Endothelial cell of umbilical vein (primary cell): ENCODE results near the gene CCN6. TPM values are rescaled to one million over a fixed set of nuclear protein-coding genes. Genes with fewer than 3 reads are reported as not detected.

ENCODE experiments used
- BruUV-seq: library from RNA; stranded (reverse); fragments of 400-500 nt; replicated peaks from 2 replicates; lab custom pipeline; 2021; lab: Mats Ljungman, UMichigan
- CTCF ChIA-PET: fragments of 300-600, 350-600 bp; sonication (Branson Sonifier 250); formaldehyde crosslinking; loops from one replicate; lab custom pipeline; 2021; ENCODE audit warnings: antibody characterized with exemption, inconsistent platforms; lab: Charles Lee
- POLR2A ChIA-PET: fragments of 300-600, 350-600 bp; sonication (Branson Sonifier 250); formaldehyde crosslinking; loops from one replicate; lab custom pipeline; 2021; ENCODE audit warnings: antibody characterized with exemption, inconsistent platforms; lab: Charles Lee
- DNase-seq: peaks from one replicate; pipeline ENCODE4 v3.0.0-alpha.2; 2011; ENCODE audit warnings: low read depth, low spot score
- FAIRE-seq: peaks from 2 replicates; lab custom pipeline; 2011; peaks lifted over from hg19 to GRCh38; lab: Jason Lieb, UNC
- H2AFZ ChIP-seq: 2 replicates; pipeline ENCODE4 v1.6.0; 2012; ENCODE audit warnings: low read depth, low read length, control low read depth, inconsistent platforms
- H3K27ac ChIP-seq: 2 replicates; pipeline ENCODE4 v1.5.1; 2011; ENCODE audit warnings: low read depth, mild to moderate bottlenecking, control low read depth, low read length, moderate library complexity; ENCODE audit not compliant: insufficient read depth
- H3K27me3 ChIP-seq, 2 experiments: 2 replicates each; pipeline versions ENCODE4 v1.6.0 to v1.6.1; 2011; ENCODE audit warnings: low read length in 2 of 2, mixed read lengths in 1 of 2; ENCODE audit not compliant: control insufficient read depth in 2 of 2, insufficient read depth in 2 of 2
- H3K36me3 ChIP-seq, 2 experiments: 2 replicates in 1 of 2; 3 replicates in 1 of 2; pipeline ENCODE4 v1.5.1; 2011; ENCODE audit warnings: low read length in 2 of 2, mild to moderate bottlenecking in 1 of 2, moderate library complexity in 1 of 2; ENCODE audit not compliant: control insufficient read depth in 2 of 2, insufficient read depth in 2 of 2; ENCODE audit errors: extremely low read depth in 1 of 2
- H3K4me1 ChIP-seq: 3 replicates; pipeline ENCODE4 v1.5.1; 2011; ENCODE audit warnings: mild to moderate bottlenecking, low read length; ENCODE audit not compliant: control insufficient read depth, insufficient read depth; ENCODE audit errors: extremely low read depth
- H3K4me2 ChIP-seq: 2 replicates; pipeline ENCODE4 v1.6.1; 2011; ENCODE audit warnings: low read length, control low read depth, mixed read lengths; ENCODE audit not compliant: insufficient read depth
- H3K4me3 ChIP-seq, 3 experiments: fragments of 200-600 bp in 1 of 3; sonication (generic), shearing (Covaris generic) in 1 of 3; replicated peaks in 1 of 3; 2 replicates each; pipeline ENCODE4 v1.5.1; 2011 to 2016; ENCODE audit warnings: control low read depth in 3 of 3, low read length in 3 of 3, mild to moderate bottlenecking in 2 of 3, inconsistent platforms in 1 of 3, low read depth in 1 of 3, moderate library complexity in 1 of 3; ENCODE audit not compliant: insufficient read depth in 1 of 3
- H3K79me2 ChIP-seq: 2 replicates; pipeline ENCODE4 v1.6.0; 2012; ENCODE audit warnings: low read length, inconsistent platforms; ENCODE audit not compliant: control insufficient read depth, insufficient read depth
- H3K9ac ChIP-seq: replicated peaks from 2 replicates; pipeline ENCODE3; 2011; ENCODE audit warnings: low read length, control low read depth; ENCODE audit not compliant: insufficient read depth; ENCODE audit errors: extremely low read depth
- H3K9me1 ChIP-seq: replicated peaks from 3 replicates; pipeline ENCODE4 v1.6.0; 2011; ENCODE audit warnings: mild to moderate bottlenecking, low read length; ENCODE audit not compliant: control insufficient read depth, insufficient read depth; ENCODE audit errors: extremely low read depth
- H3K9me3 ChIP-seq: replicated peaks from 2 replicates; pipeline ENCODE4 v1.5.1; 2012; ENCODE audit warnings: low read length, inconsistent platforms; ENCODE audit not compliant: control insufficient read depth, insufficient read depth
- H4K20me1 ChIP-seq: replicated peaks from 2 replicates; pipeline ENCODE3; 2011; ENCODE audit warnings: mild to moderate bottlenecking, low read length; ENCODE audit not compliant: control insufficient read depth, insufficient read depth; ENCODE audit errors: extremely low read depth
- CTCF ChIP-seq, 2 donors: IDR thresholded peaks; 1 replicate in 1 of 2; 2 replicates in 1 of 2; pipeline ENCODE4 v1.5.1; 2011; ENCODE audit warnings: low read length in 2 of 2, mild to moderate bottlenecking in 2 of 2, moderate library complexity in 2 of 2, control low read depth in 1 of 2, inconsistent platforms in 1 of 2, low read depth in 1 of 2; ENCODE audit not compliant: insufficient read depth in 1 of 2; ENCODE audit errors: extremely low read depth in 1 of 2
- EZH2 ChIP-seq: IDR thresholded peaks from 2 replicates; pipeline ENCODE4 v1.6.1; 2012; ENCODE audit warnings: borderline replicate concordance, low read depth, mild to moderate bottlenecking, moderate library complexity, low read length, inconsistent platforms; ENCODE audit not compliant: severe bottlenecking
- FOS ChIP-seq: IDR thresholded peaks from 2 replicates; pipeline ENCODE4 v1.6.1; 2011; ENCODE audit warnings: mild to moderate bottlenecking, low read length, moderate library complexity, borderline replicate concordance; ENCODE audit not compliant: insufficient read depth
- JUN ChIP-seq: IDR thresholded peaks from 2 replicates; pipeline ENCODE4 v1.6.1; 2011; ENCODE audit warnings: borderline replicate concordance, low read depth; ENCODE audit not compliant: insufficient read length, insufficient read depth
- MYC ChIP-seq: IDR thresholded peaks from one replicate; pipeline ENCODE4 v1.6.1; 2011; ENCODE audit warnings: mild to moderate bottlenecking, low read depth, low read length
- POLR2AphosphoS5 ChIP-seq: IDR thresholded peaks from 2 replicates; pipeline ENCODE4 v1.6.1; 2012; ENCODE audit warnings: low read depth, mild to moderate bottlenecking, control low read depth, low read length, moderate library complexity; ENCODE audit not compliant: insufficient read depth
- dilution Hi-C: fragments of 300-500 bp; cut with MboI; formaldehyde crosslinking; loops from one replicate; pipeline ENCODE4 v1.15.0; 2019; ENCODE audit warnings: low sequenced_read_pairs; ENCODE audit not compliant: extremely low pct_ligation_motif_present
- intact Hi-C: fragments of 100-400 bp; cut with micrococcal nuclease; formaldehyde crosslinking; loops from one replicate; pipeline ENCODE4 v1.10.0; 2022
- polyA plus RNA-seq, 4 experiments: library from polyadenylated mRNA; depleted of rRNA in 3 of 4; stranded (reverse) in 3 of 4; unstranded in 1 of 4; fragments of >200 nt; gene quantifications; 2 replicates each; pipeline versions ENCODE4 v1.2.1 to v1.2.3, GENCODE V29; 2011 to 2012; ENCODE audit warnings: missing spikeins in 1 of 4
- total RNA-seq: library from RNA; stranded (reverse); gene quantifications from 2 replicates; pipeline ENCODE4 v1.2.3, GENCODE V29; 2021
- TF ChIP-seq, protein P1 (sequence below): IDR thresholded peaks from 2 replicates; pipeline ENCODE4 v1.6.1; 2011; ENCODE audit not compliant: insufficient read depth, insufficient read length

Gene CCN6
- total and polyA plus RNA-seq, 2 donors (not counting 3 experiments of a cell fraction or from before 2014, with no cell fraction given): not detected

- dilution Hi-C loops (no loop called here), intact Hi-C loops (no loop called here)
- ChIA-PET CTCF (interaction anchor here (1.8 kb wide), 1 partner anchor 324 kb away, joined by 6 read pairs; no protein-coding TSS in a partner anchor), POLR2A (no interaction called here)
- Histone ChIP-seq H3K9ac (no peak overlapping the region), H3K9me1 (no peaks in the 10 kb centered on the region), H4K20me1 (no peaks in the 10 kb centered on the region), H3K9me3 (no peaks in the 10 kb centered on the region), H3K4me3 (no peak overlapping the region), H2AFZ (no peak overlapping the region), H3K79me2 (no peaks in the 10 kb centered on the region), H3K27me3 (peaks cover 0 to 2% of the 10 kb centered on the region in 2 experiments), H3K36me3 (no peaks in the 10 kb centered on the region), H3K27ac (no peak overlapping the region), H3K4me2 (no peak overlapping the region), H3K4me1 (peaks cover 16% of the 10 kb centered on the region)
- FAIRE-seq: no peak
- DNase-seq: no peak
- TF ChIP-seq POLR2AphosphoS5: no peak
- BruUV-seq: no TSS peak
These were observed 19.9 kb upstream of the CCN6 start for GRCh38 chr6:112033791-112034615.

GRCh38 chr6:112034616-112034995, 19.3 kb upstream of the CCN6 start:
- no peak for FAIRE-seq
- H3K4me3 ChIP-seq: no peak overlapping the region
- no peak overlapping the region for H3K9ac ChIP-seq
- no peak overlapping the region for H3K27ac ChIP-seq
- no peaks in the 10 kb centered on the region for H3K9me3 ChIP-seq
- no peak overlapping the region for H3K4me2 ChIP-seq
- ChIA-PET POLR2A (no interaction called here), CTCF (interaction anchor here (1.8 kb wide), 1 partner anchor 324 kb away, joined by 6 read pairs; no protein-coding TSS in a partner anchor)
- H3K9me1 ChIP-seq: no peaks in the 10 kb centered on the region
- H3K27me3 ChIP-seq: peaks cover 0 to 2% of the 10 kb centered on the region in 2 experiments
- no TSS peak for BruUV-seq
- DNase-seq: no peak
- H3K79me2 ChIP-seq: no peaks in the 10 kb centered on the region
- no peaks in the 10 kb centered on the region for H4K20me1 ChIP-seq
- no peak overlapping the region for H2AFZ ChIP-seq
- TF ChIP-seq FOS: no peak
- no peak for TF ChIP-seq MYC
- no peak for TF ChIP-seq JUN
- TF ChIP-seq, protein P1, sequence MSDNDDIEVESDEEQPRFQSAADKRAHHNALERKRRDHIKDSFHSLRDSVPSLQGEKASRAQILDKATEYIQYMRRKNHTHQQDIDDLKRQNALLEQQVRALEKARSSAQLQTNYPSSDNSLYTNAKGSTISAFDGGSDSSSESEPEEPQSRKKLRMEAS: no peak
- TF ChIP-seq POLR2AphosphoS5: no peak
- no peak for TF ChIP-seq CTCF (IDR thresholded peaks at IDR 0.05; ENCODE audit: extremely low read depth in 1 of 2, insufficient read depth in 1 of 2, low read depth in 1 of 2, low read length in 2 of 2)
- TF ChIP-seq EZH2: no peak
- H3K4me1 ChIP-seq: peaks cover 23% of the 10 kb centered on the region
- intact Hi-C loops (no loop called here), dilution Hi-C loops (no loop called here)
- H3K36me3 ChIP-seq: no peaks in the 10 kb centered on the region
